IMR-90 (cell line): ENCODE data around the gene YLPM1. TPM values are rescaled to one million over a fixed set of nuclear protein-coding genes. Genes with fewer than 3 reads are reported as not detected.

Source experiments
- ATAC-seq: fragments of 200-7000 bp; cut with Tn5 transposase; 2 replicates; pipeline ENCODE4 v1.9.1; 2020; ENCODE audit warnings: low read depth, mild to moderate bottlenecking, moderate library complexity
- BruUV-seq: library from RNA; stranded (reverse); fragments of 400-500 nt; replicated peaks from 2 replicates; lab custom pipeline; 2021; lab: Mats Ljungman, UMichigan
- CTCF ChIA-PET: fragments of 300-600 bp; formaldehyde crosslinking; extraction: SDS; loops from one replicate; lab custom pipeline; 2021; ENCODE audit warnings: antibody characterized with exemption; lab: Yijun Ruan, JAX
- POLR2A ChIA-PET: fragments of 300-600 bp; sonication (Branson Sonifier 250); formaldehyde crosslinking; loops from one replicate; lab custom pipeline; 2022; ENCODE audit warnings: antibody characterized with exemption; ENCODE audit not compliant: unreplicated experiment; lab: Charles Lee
- DNase-seq: peaks from one replicate; pipeline ENCODE4 v3.0.0; 2013
- H2AFZ ChIP-seq: replicated peaks from 2 replicates; pipeline ENCODE3; 2013; ENCODE audit warnings: low read length, mild to moderate bottlenecking; ENCODE audit not compliant: poor library complexity
- H2AK5ac ChIP-seq: 2 replicates; pipeline ENCODE4 v1.6.1; 2013; ENCODE audit warnings: low read depth, low read length, inconsistent platforms
- H2AK9ac ChIP-seq: replicated peaks from 2 replicates; pipeline ENCODE3; 2013; ENCODE audit warnings: mild to moderate bottlenecking, low read depth, low read length, moderate library complexity; ENCODE audit not compliant: poor library complexity
- H2BK120ac ChIP-seq: 2 replicates; pipeline ENCODE4 v1.6.1; 2013; ENCODE audit warnings: low read depth, low read length, inconsistent platforms
- H2BK15ac ChIP-seq: 3 replicates; pipeline ENCODE4 v1.6.1; 2013; ENCODE audit warnings: low read depth, low read length, inconsistent platforms
- H2BK20ac ChIP-seq: 2 replicates; pipeline ENCODE4 v1.6.1; 2013; ENCODE audit warnings: low read depth, mild to moderate bottlenecking, inconsistent platforms, low read length, moderate library complexity
- H2BK5ac ChIP-seq: 2 replicates; pipeline ENCODE4 v1.6.1; 2013; ENCODE audit warnings: mild to moderate bottlenecking, low read depth, low read length, inconsistent platforms; ENCODE audit not compliant: poor library complexity, severe bottlenecking
- H3K14ac ChIP-seq: replicated peaks from 2 replicates; pipeline ENCODE4 v1.6.1; 2013; ENCODE audit warnings: low read depth, low read length, inconsistent platforms
- H3K18ac ChIP-seq: 2 replicates; pipeline ENCODE4 v1.6.1; 2013; ENCODE audit warnings: low read depth, low read length, control low read depth
- H3K23ac ChIP-seq: 2 replicates; pipeline ENCODE4 v1.6.1; 2013; ENCODE audit warnings: low read depth, low read length, inconsistent platforms
- H3K27ac ChIP-seq: 2 replicates; pipeline ENCODE4 v1.5.1; 2013; ENCODE audit warnings: mild to moderate bottlenecking, control low read depth, low read length; ENCODE audit not compliant: insufficient read depth
- H3K27me3 ChIP-seq: 2 replicates; pipeline ENCODE4 v1.6.1; 2013; ENCODE audit warnings: low read length; ENCODE audit not compliant: control insufficient read depth, insufficient read depth
- H3K36me3 ChIP-seq: 2 replicates; pipeline ENCODE4 v1.6.1; 2013; ENCODE audit warnings: low read length, mixed read lengths; ENCODE audit not compliant: control insufficient read depth, insufficient read depth
- H3K4ac ChIP-seq: 2 replicates; pipeline ENCODE4 v1.6.1; 2013; ENCODE audit warnings: low read depth, low read length, inconsistent platforms
- H3K4me1 ChIP-seq: 2 replicates; pipeline ENCODE4 v1.6.1; 2013; ENCODE audit warnings: low read length, mixed read lengths; ENCODE audit not compliant: control insufficient read depth, insufficient read depth
- H3K4me2 ChIP-seq: 2 replicates; pipeline ENCODE4 v1.6.1; 2013; ENCODE audit warnings: low read depth, mild to moderate bottlenecking, control low read depth, low read length, moderate library complexity
- H3K4me3 ChIP-seq: 2 replicates; pipeline ENCODE4 v1.5.1; 2013; ENCODE audit warnings: low read depth, mild to moderate bottlenecking, control low read depth, low read length, moderate library complexity; ENCODE audit not compliant: insufficient read depth
- H3K56ac ChIP-seq: 2 replicates; pipeline ENCODE4 v1.6.1; 2013; ENCODE audit warnings: low read length, inconsistent platforms; ENCODE audit not compliant: insufficient read depth; ENCODE audit errors: extremely low read depth
- H3K79me1 ChIP-seq, 2 experiments: 2 replicates each; pipeline ENCODE4 v1.6.1; 2013; ENCODE audit warnings: low read length in 2 of 2, inconsistent platforms in 1 of 2, low read depth in 1 of 2
- H3K9ac ChIP-seq: 2 replicates; pipeline ENCODE4 v1.6.1; 2013; ENCODE audit warnings: low read depth, low read length, control low read depth
- H3K9me1 ChIP-seq: 2 replicates; pipeline ENCODE4 v1.6.1; 2013; ENCODE audit warnings: low read length, inconsistent platforms; ENCODE audit not compliant: insufficient read depth
- H3K9me3 ChIP-seq: 2 replicates; pipeline ENCODE4 v1.6.1; 2013; ENCODE audit warnings: low read length; ENCODE audit not compliant: control insufficient read depth, insufficient read depth
- H4K20me1 ChIP-seq: 2 replicates; pipeline ENCODE4 v1.6.1; 2013; ENCODE audit warnings: low read length, inconsistent platforms; ENCODE audit not compliant: insufficient read depth
- H4K5ac ChIP-seq: 2 replicates; pipeline ENCODE4 v1.6.1; 2013; ENCODE audit warnings: mild to moderate bottlenecking, low read depth, low read length, control low read depth
- H4K8ac ChIP-seq, 2 experiments: 2 replicates each; pipeline ENCODE4 v1.6.1; 2013; ENCODE audit warnings: low read depth in 2 of 2, low read length in 2 of 2, control low read depth in 1 of 2, inconsistent platforms in 1 of 2
- H4K91ac ChIP-seq: 2 replicates; pipeline ENCODE4 v1.6.1; 2013; ENCODE audit warnings: low read depth, low read length, inconsistent platforms; ENCODE audit not compliant: insufficient read depth
- BHLHE40 ChIP-seq: fragments of 150-350 bp; IDR thresholded peaks from 2 replicates; pipeline ENCODE4 v1.6.1; 2016; ENCODE audit warnings: mild to moderate bottlenecking, low read depth, low read length
- CEBPB ChIP-seq: IDR thresholded peaks from 2 replicates; pipeline ENCODE4 v1.6.1; 2012; ENCODE audit warnings: low read depth, low read length, improper control_type of control experiment
- CHD1 ChIP-seq: IDR thresholded peaks from 2 replicates; pipeline ENCODE4 v1.6.1; 2012; ENCODE audit warnings: low read depth, low read length, improper control_type of control experiment
- CTCF ChIP-seq: conservative IDR thresholded peaks from 2 replicates; pipeline ENCODE4 v1.5.1; 2012; ENCODE audit warnings: mild to moderate bottlenecking, low read depth, low read length, improper control_type of control experiment
- ELK1 ChIP-seq: fragments of 150-350 bp; IDR thresholded peaks from 2 replicates; pipeline ENCODE4 v1.6.1; 2016; ENCODE audit warnings: low read depth, mild to moderate bottlenecking, low read length, moderate library complexity, borderline replicate concordance
- FOS ChIP-seq: fragments of 150-350 bp; IDR thresholded peaks from 2 replicates; pipeline ENCODE4 v1.6.1; 2016; ENCODE audit warnings: low read depth, low read length
- MAFK ChIP-seq: IDR thresholded peaks from 2 replicates; pipeline ENCODE4 v1.6.1; 2012; ENCODE audit warnings: low read depth, low read length, improper control_type of control experiment
- MAZ ChIP-seq: IDR thresholded peaks from 2 replicates; pipeline ENCODE4 v1.6.1; 2012; ENCODE audit warnings: low read depth, mild to moderate bottlenecking, low read length, improper control_type of control experiment, moderate library complexity, borderline replicate concordance
- MXI1 ChIP-seq: IDR thresholded peaks from 2 replicates; pipeline ENCODE4 v1.6.1; 2012; ENCODE audit warnings: low read depth, mild to moderate bottlenecking, low read length, moderate library complexity, borderline replicate concordance
- NFE2L2 ChIP-seq: fragments of 150-350 bp; IDR thresholded peaks from 2 replicates; pipeline ENCODE4 v1.6.1; 2016; ENCODE audit warnings: low read depth, mild to moderate bottlenecking, low read length
- POLR2A ChIP-seq: IDR thresholded peaks from 2 replicates; pipeline ENCODE4 v1.6.1; 2012; ENCODE audit warnings: mild to moderate bottlenecking, low read depth, low read length
- RAD21 ChIP-seq: IDR thresholded peaks from 2 replicates; pipeline ENCODE4 v1.6.1; 2012; ENCODE audit warnings: low read length, improper control_type of control experiment
- RCOR1 ChIP-seq: IDR thresholded peaks from 2 replicates; pipeline ENCODE4 v1.6.1; 2012; ENCODE audit warnings: mild to moderate bottlenecking, low read length, improper control_type of control experiment; ENCODE audit not compliant: insufficient replicate concordance
- RFX5 ChIP-seq: IDR thresholded peaks from 2 replicates; pipeline ENCODE4 v1.8.0; 2012; ENCODE audit warnings: low read depth, mild to moderate bottlenecking, low read length, moderate library complexity
- SMC3 ChIP-seq: fragments of 150-350 bp; IDR thresholded peaks from 2 replicates; pipeline ENCODE4 v1.6.1; 2016; ENCODE audit warnings: low read depth, mild to moderate bottlenecking, antibody characterized with exemption, low read length, moderate library complexity
- WGBS, 2 experiments: methylation state at CpG; one replicate each; pipeline versions ENCODE4 v1.1.5 to v1.1.7; 2013; ENCODE audit warnings: missing lambda C conversion rate in 2 of 2; ENCODE audit not compliant: insufficient read length in 1 of 2; ENCODE audit errors: extremely low coverage in 2 of 2; 5-methylcytosine and 5-hydroxymethylcytosine counted together
- dilution Hi-C: fragments of 300-500 bp; cut with HindIII; formaldehyde crosslinking; loops from one replicate; pipeline ENCODE4 v1.14.3; 2018; ENCODE audit warnings: low sequenced_read_pairs; ENCODE audit not compliant: unreplicated experiment
- in situ Hi-C: fragments of 300-500 bp; cut with MboI; formaldehyde crosslinking; loops from 3 replicates; pipeline ENCODE4 v1.14.3; 2019; ENCODE audit warnings: low sequenced_read_pairs, inconsistent platforms, mixed read lengths
- intact Hi-C: fragments of 100-400 bp; cut with micrococcal nuclease; formaldehyde crosslinking; loops from 2 replicates; pipeline ENCODE4 v1.10.0; 2022
- polyA plus RNA-seq, 3 experiments: library from polyadenylated mRNA; depleted of rRNA; stranded (reverse); fragments of >200 nt; gene quantifications; 2 replicates each; pipeline ENCODE4 v1.2.3, GENCODE V29; 2012; ENCODE audit warnings: low replicate concordance in 1 of 3
- total RNA-seq: library from RNA; depleted of rRNA; stranded (reverse); fragments of >200 nt; gene quantifications from 2 replicates; pipeline ENCODE4 v1.2.3, GENCODE V29; 2012
- TF ChIP-seq, protein P1 (sequence below): fragments of 150-350 bp; IDR thresholded peaks from 2 replicates; pipeline ENCODE4 v1.6.1; 2017; ENCODE audit warnings: mild to moderate bottlenecking, antibody characterized with exemption, low read length, low read depth

YLPM1 gene
- total and polyA plus RNA-seq, 2 of the 4 experiments (the other 2 are of a cell fraction), result 8.2 to 19.7 TPM

DNA sequence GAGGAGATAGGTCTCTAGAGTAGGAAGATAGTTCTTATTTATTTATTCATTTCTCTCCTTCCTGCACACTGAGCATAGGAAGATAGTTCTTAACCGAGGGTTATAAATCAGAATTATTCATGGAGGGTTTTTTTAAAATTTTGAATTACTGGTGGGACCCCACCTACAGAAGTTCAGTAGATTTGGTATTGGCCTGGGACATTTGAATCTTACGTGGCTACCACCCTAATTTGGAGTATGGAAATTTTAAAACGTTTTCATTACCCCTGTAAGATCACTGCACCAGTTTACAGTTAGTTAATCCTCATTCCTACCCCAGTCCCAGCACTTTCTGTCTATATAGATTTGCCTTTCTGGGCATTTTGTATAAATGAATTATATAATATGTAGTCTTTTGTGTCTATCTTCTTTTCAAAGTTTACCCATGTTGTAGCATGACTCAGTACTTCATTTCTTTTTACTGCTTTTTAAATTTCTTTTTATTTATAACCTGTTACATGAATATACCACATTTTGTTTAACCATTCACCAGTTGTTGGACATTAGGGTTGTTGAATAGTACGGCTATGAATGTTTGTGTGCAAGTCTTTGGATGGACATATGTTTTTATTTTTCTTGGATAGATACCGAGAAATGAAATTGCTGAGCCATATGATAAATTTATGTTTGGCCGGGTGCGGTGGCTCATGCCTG lies 44.9 kb downstream of the YLPM1 start:
- ChIA-PET POLR2A (no interaction called here), CTCF (interaction anchor here (0.7 kb wide), 1 partner anchor 51 kb away, joined by 3 read pairs; no protein-coding TSS in a partner anchor)
- H3K4me1 ChIP-seq, result peaks cover 2% of the 10 kb centered on the region; the same call in 1 of the 2 replicates
- H3K9me1 ChIP-seq, result no peaks in the 10 kb centered on the region
- peaks cover 29% of the 10 kb centered on the region for H3K36me3 ChIP-seq
- no TSS peak for BruUV-seq
- no peak overlapping the region for H3K56ac ChIP-seq
- no peaks in the 10 kb centered on the region for H3K9me3 ChIP-seq
- no peak overlapping the region for H2BK20ac ChIP-seq
- H2BK15ac ChIP-seq, result no peak overlapping the region
- no peak overlapping the region for H3K18ac ChIP-seq
- no peak overlapping the region for H3K4me3 ChIP-seq
- H3K14ac ChIP-seq, result no peak overlapping the region
- no peak overlapping the region for H2BK120ac ChIP-seq
- no peak overlapping the region for H4K5ac ChIP-seq
- H2AFZ ChIP-seq, result no peak overlapping the region
- no peak overlapping the region for H2BK5ac ChIP-seq
- no peak overlapping the region for H3K4ac ChIP-seq
- no peak overlapping the region for H3K4me2 ChIP-seq
- WGBS, 2 experiments, result no CpG with 5 or more reads among the region's 7 CpGs
- H4K20me1 ChIP-seq, result no peaks in the 10 kb centered on the region
- H2AK9ac ChIP-seq, result no peak overlapping the region
- TF ChIP-seq RCOR1 (no peak), BHLHE40 (no peak), NFE2L2 (no peak), CEBPB (no peak), ELK1 (no peak), FOS (no peak), CHD1 (no peak), POLR2A (no peak), RFX5 (no peak), CTCF (no peak), MXI1 (no peak), MAFK (no peak), RAD21 (no peak), SMC3 (no peak), MAZ (no peak)
- TF ChIP-seq, protein P1, sequence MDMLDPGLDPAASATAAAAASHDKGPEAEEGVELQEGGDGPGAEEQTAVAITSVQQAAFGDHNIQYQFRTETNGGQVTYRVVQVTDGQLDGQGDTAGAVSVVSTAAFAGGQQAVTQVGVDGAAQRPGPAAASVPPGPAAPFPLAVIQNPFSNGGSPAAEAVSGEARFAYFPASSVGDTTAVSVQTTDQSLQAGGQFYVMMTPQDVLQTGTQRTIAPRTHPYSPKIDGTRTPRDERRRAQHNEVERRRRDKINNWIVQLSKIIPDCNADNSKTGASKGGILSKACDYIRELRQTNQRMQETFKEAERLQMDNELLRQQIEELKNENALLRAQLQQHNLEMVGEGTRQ, result no peak
- no peak overlapping the region for H3K9ac ChIP-seq
- intact Hi-C loops (loop anchor here (10.0 kb wide), 1 partner anchor 443 kb away; no protein-coding TSS in a partner anchor), dilution Hi-C loops (no loop called here), in situ Hi-C loops (no loop called here)
- no peak for DNase-seq
- H4K8ac ChIP-seq, result no peak overlapping the region
- H3K23ac ChIP-seq, result no peak overlapping the region
- no peak overlapping the region for H4K91ac ChIP-seq
- peaks cover 8 to 18% of the 10 kb centered on the region in 2 experiments for H3K79me1 ChIP-seq
- ATAC-seq, result no peak
- no peak overlapping the region for H2AK5ac ChIP-seq
- H3K27ac ChIP-seq, result no peak overlapping the region
- no peaks in the 10 kb centered on the region for H3K27me3 ChIP-seq
